ENCODE data around the gene CA10. TPM values are rescaled to one million over a fixed set of nuclear protein-coding genes. Genes with fewer than 3 reads are reported as not detected.

Gene CA10
- total RNA-seq, 2 donors from 2014 or later: not detected

- H3K27ac ChIP-seq: no peak overlapping the region
- no peaks in the 10 kb centered on the region for H3K4me1 ChIP-seq
- peak; percentile 61 for DNase-seq (ENCODE audit: low spot score)
- H3K27me3 ChIP-seq: no peaks in the 10 kb centered on the region
- no peaks in the 10 kb centered on the region for H3K36me3 ChIP-seq
- H3K9me3 ChIP-seq: no peaks in the 10 kb centered on the region
- TF ChIP-seq CTCF (IDR thresholded peaks at IDR 0.05): peak; percentile 37 to 77
- no peak overlapping the region for H3K4me3 ChIP-seq
These were observed 51.8 kb downstream of the CA10 start for GRCh38 chr17:52106638-52107261.

DNA sequence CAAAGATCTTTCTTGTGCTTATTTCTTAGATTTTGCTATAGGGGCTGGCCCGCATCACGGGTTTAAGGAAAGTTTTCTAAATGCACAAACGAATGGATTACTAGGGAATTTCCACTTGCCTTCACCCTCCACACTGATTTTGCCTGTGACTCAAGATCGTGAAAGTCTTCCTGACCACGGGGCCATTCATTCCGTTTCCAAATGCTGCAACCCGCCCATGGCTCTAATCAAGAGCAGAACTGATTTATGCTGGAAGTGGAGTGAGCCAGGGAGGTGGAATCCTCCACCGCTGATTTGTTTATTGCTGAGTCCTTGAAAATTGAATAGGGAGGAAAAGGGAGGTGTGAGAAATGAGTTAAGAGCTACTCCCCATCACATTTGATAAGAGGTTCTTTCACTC, 52.4 kb downstream of the CA10 start:
- Histone ChIP-seq H3K27ac (no peak overlapping the region), H3K27me3 (no peaks in the 10 kb centered on the region), H3K9me3 (no peaks in the 10 kb centered on the region), H3K4me1 (no peaks in the 10 kb centered on the region), H3K36me3 (no peaks in the 10 kb centered on the region), H3K4me3 (no peak overlapping the region)
- DNase-seq (ENCODE audit: low spot score): no peak
- no peak for TF ChIP-seq CTCF (IDR thresholded peaks at IDR 0.05)

DNA sequence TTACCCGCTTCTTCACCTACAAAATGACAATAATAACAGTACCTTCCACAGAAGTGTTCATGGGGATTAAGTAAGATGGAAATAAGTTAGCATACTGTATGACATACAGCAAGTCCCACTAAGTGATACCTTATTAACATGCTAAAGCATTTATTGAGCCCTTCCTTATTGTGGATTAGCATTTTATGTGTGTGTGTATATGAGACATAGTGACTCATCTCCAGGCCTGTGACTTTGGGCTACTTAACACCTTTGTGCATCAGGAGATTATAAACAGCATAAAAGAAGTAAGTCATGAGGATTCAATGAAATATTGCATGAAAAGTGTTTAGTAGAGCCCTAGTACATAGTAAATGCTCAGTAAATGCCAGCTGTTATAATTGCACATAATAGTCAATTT, 52.9 kb downstream of the CA10 start:
- DNase-seq (ENCODE audit: low spot score): no peak
- H3K4me3 ChIP-seq: no peak overlapping the region
- no peak overlapping the region for H3K27ac ChIP-seq
- H3K27me3 ChIP-seq: no peaks in the 10 kb centered on the region
- TF ChIP-seq CTCF (IDR thresholded peaks at IDR 0.05): no peak
- H3K36me3 ChIP-seq: no peaks in the 10 kb centered on the region
- H3K4me1 ChIP-seq: no peaks in the 10 kb centered on the region
- no peaks in the 10 kb centered on the region for H3K9me3 ChIP-seq

GRCh38 chr17:52096056-52096455, 62.5 kb downstream of the CA10 start:
- H3K36me3 ChIP-seq: no peaks in the 10 kb centered on the region
- no peaks in the 10 kb centered on the region for H3K4me1 ChIP-seq
- H3K9me3 ChIP-seq: no peaks in the 10 kb centered on the region
- TF ChIP-seq CTCF (IDR thresholded peaks at IDR 0.05): no peak
- H3K4me3 ChIP-seq: no peak overlapping the region
- no peaks in the 10 kb centered on the region for H3K27me3 ChIP-seq
- no peak overlapping the region for H3K27ac ChIP-seq
- DNase-seq (ENCODE audit: low spot score): no peak

DNA sequence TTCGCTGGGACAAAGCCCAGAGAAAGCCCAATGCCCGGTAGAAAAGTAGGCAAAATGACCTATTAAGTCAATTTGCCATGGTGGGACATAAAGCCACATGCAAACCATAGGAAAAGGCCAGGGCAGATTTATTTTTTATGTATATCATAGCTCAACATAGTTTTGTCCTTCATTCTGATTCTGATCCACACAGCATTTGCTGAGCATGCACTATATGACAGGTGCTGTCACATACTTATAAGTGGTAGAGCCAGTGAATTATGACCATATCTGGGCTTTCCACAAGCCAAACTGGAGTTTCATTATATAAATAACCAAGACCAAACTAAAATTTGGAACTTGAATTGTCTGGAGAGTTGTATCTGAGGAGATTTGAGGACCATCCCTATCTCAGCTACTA, 74.3 kb downstream of the CA10 start:
- H3K4me3 ChIP-seq: no peak overlapping the region
- DNase-seq (ENCODE audit: low spot score): no peak
- no peak overlapping the region for H3K27ac ChIP-seq
- H3K9me3 ChIP-seq: no peaks in the 10 kb centered on the region
- no peaks in the 10 kb centered on the region for H3K4me1 ChIP-seq
- H3K36me3 ChIP-seq: no peaks in the 10 kb centered on the region
- no peaks in the 10 kb centered on the region for H3K27me3 ChIP-seq
- TF ChIP-seq CTCF (IDR thresholded peaks at IDR 0.05): no peak

DNA sequence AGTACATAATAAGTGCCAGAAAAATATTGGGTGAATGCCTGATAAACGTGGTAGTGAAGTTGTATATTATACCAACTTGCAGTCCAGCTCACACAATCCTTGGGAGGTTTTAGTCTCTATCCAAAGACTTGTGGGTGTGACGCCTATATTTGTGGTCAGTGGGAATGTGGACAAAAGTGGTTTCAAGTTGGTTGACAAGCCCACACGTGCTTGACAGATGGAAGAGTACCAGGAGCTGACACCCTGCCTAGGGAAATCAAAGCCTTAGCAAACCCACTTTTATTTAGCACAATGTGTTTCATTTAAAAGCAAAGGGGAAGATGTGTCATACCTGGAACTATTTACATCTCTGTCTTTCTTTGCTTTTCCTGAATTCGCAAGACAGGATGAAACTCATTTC, 79.0 kb downstream of the CA10 start:
- H3K27me3 ChIP-seq: no peaks in the 10 kb centered on the region
- no peak overlapping the region for H3K4me3 ChIP-seq
- H3K27ac ChIP-seq: no peak overlapping the region
- H3K36me3 ChIP-seq: no peaks in the 10 kb centered on the region
- no peak for DNase-seq (ENCODE audit: low spot score)
- no peak for TF ChIP-seq CTCF (IDR thresholded peaks at IDR 0.05)
- no peaks in the 10 kb centered on the region for H3K9me3 ChIP-seq
- no peaks in the 10 kb centered on the region for H3K4me1 ChIP-seq
